Hepatocyte (in vitro differentiated cells): Measurements from ENCODE around the gene C3orf20. TPM values are rescaled to one million over a fixed set of nuclear protein-coding genes. Genes with fewer than 3 reads are reported as not detected.

Experiments
- DNase-seq: peaks from one replicate; pipeline ENCODE4 v3.0.0-alpha.2; 2016; ENCODE audit warnings: low spot score
- H2AFZ ChIP-seq: fragments of 200-600 bp; sonication (generic); 2 replicates; pipeline ENCODE4 v1.6.0; 2016; ENCODE audit warnings: antibody characterized with exemption, mild to moderate bottlenecking
- H3K27ac ChIP-seq: fragments of 200-600 bp; sonication (generic); 2 replicates; pipeline ENCODE4 v1.5.1; 2016; ENCODE audit warnings: mild to moderate bottlenecking
- H3K27me3 ChIP-seq: fragments of 200-600 bp; sonication (generic); 2 replicates; pipeline ENCODE4 v1.6.1; 2016
- H3K36me3 ChIP-seq: fragments of 200-600 bp; sonication (generic); replicated peaks from 2 replicates; pipeline ENCODE4 v1.5.1; 2016; ENCODE audit warnings: low read depth; ENCODE audit not compliant: insufficient read depth
- H3K4me1 ChIP-seq: fragments of 200-600 bp; sonication (generic); 2 replicates; pipeline ENCODE4 v1.5.1; 2016; ENCODE audit warnings: mild to moderate bottlenecking, moderate library complexity; ENCODE audit not compliant: insufficient read depth
- H3K4me2 ChIP-seq: fragments of 200-600 bp; sonication (generic); 2 replicates; pipeline ENCODE4 v1.6.0; 2016
- H3K4me3 ChIP-seq: fragments of 200-600 bp; sonication (generic); 2 replicates; pipeline ENCODE4 v1.5.1; 2016; ENCODE audit warnings: mild to moderate bottlenecking
- H3K79me2 ChIP-seq: fragments of 200-600 bp; sonication (generic); 2 replicates; pipeline ENCODE4 v1.6.0; 2017; ENCODE audit warnings: mild to moderate bottlenecking
- H3K9me2 ChIP-seq: fragments of 200-600 bp; sonication (generic); replicated peaks from 2 replicates; pipeline ENCODE4 v1.6.0; 2017; ENCODE audit warnings: mild to moderate bottlenecking; ENCODE audit not compliant: insufficient read depth
- H3K9me3 ChIP-seq: fragments of 200-600 bp; sonication (generic); 2 replicates; pipeline ENCODE4 v1.5.1; 2016; ENCODE audit warnings: low read depth, mild to moderate bottlenecking
- H4K20me1 ChIP-seq: fragments of 200-600 bp; sonication (generic); 2 replicates; pipeline ENCODE4 v1.6.0; 2016; ENCODE audit warnings: mild to moderate bottlenecking; ENCODE audit not compliant: insufficient read depth, poor library complexity, severe bottlenecking
- CTCF ChIP-seq: fragments of 200-600 bp; sonication (generic); IDR thresholded peaks from 2 replicates; pipeline ENCODE4 v1.5.1; 2016; ENCODE audit warnings: antibody characterized with exemption, mild to moderate bottlenecking; ENCODE audit not compliant: poor library complexity
- EZH2 ChIP-seq: fragments of 200-600 bp; sonication (generic); IDR thresholded peaks from 2 replicates; pipeline ENCODE4 v1.6.1; 2016; ENCODE audit warnings: antibody characterized with exemption, mild to moderate bottlenecking, borderline replicate concordance
- EZH2phosphoT487 ChIP-seq: fragments of 200-600 bp; sonication (generic); IDR thresholded peaks from one replicate; pipeline ENCODE4 v1.6.1; 2018; ENCODE audit warnings: antibody characterized with exemption, mild to moderate bottlenecking, low read depth, moderate library complexity; ENCODE audit not compliant: unreplicated experiment, severe bottlenecking
- WGBS: methylation state at CpG from one replicate; pipeline ENCODE4 v1.1.6; 2016; ENCODE audit warnings: low lambda C conversion rate; ENCODE audit errors: missing lambda C conversion rate; 5-methylcytosine and 5-hydroxymethylcytosine counted together
- polyA plus RNA-seq: library from polyadenylated mRNA; unstranded; fragments of >200 nt; fragmentation: Nextera tagmentation; extraction: Ambion mirVana; gene quantifications from 2 replicates; pipeline ENCODE4 v1.2.1, GENCODE V29; 2016
- total RNA-seq: library from RNA; depleted of rRNA; stranded (reverse); fragments of >200 nt; gene quantifications from 2 replicates; pipeline ENCODE4 v1.2.3, GENCODE V29; 2014

C3orf20 gene
- total and polyA plus RNA-seq, 2 experiments from 2014 or later = 0.07 TPM; not detected in 1

- WGBS = 88% methylated on average over 4 of the region's 4 CpGs
- H3K36me3 ChIP-seq = no peaks in the 10 kb centered on the region
Measured at GRCh38 chr3:14691239-14691638, 16.3 kb downstream of the C3orf20 start.

GRCh38 chr3:14691719-14692118 lies 16.8 kb downstream of the C3orf20 start:
- TF ChIP-seq EZH2phosphoT487 (no peak), CTCF (no peak), EZH2 (no peak)
- Histone ChIP-seq H3K4me3 (no peak overlapping the region), H3K79me2 (no peaks in the 10 kb centered on the region), H3K9me3 (no peaks in the 10 kb centered on the region), H4K20me1 (no peaks in the 10 kb centered on the region), H3K4me1 (no peaks in the 10 kb centered on the region), H3K9me2 (no peaks in the 10 kb centered on the region), H3K27ac (no peak overlapping the region), H3K27me3 (peaks cover 8% of the 10 kb centered on the region), H3K4me2 (no peak overlapping the region), H2AFZ (no peak overlapping the region), H3K36me3 (no peaks in the 10 kb centered on the region)
- no peak for DNase-seq
- WGBS = 88% methylated on average over 1 of the region's 1 CpG

More at GRCh38 chr3:14691239-14691638, 16.3 kb downstream of the C3orf20 start:
- no peak for DNase-seq
- no peak overlapping the region for H3K27ac ChIP-seq
- H3K79me2 ChIP-seq = no peaks in the 10 kb centered on the region
- TF ChIP-seq EZH2 (no peak), CTCF (no peak), EZH2phosphoT487 (no peak)
- H3K9me2 ChIP-seq = no peaks in the 10 kb centered on the region
- H3K27me3 ChIP-seq = peaks cover 8% of the 10 kb centered on the region
- no peaks in the 10 kb centered on the region for H3K4me1 ChIP-seq
- no peak overlapping the region for H2AFZ ChIP-seq
- H4K20me1 ChIP-seq = no peaks in the 10 kb centered on the region
- no peaks in the 10 kb centered on the region for H3K9me3 ChIP-seq
- no peak overlapping the region for H3K4me2 ChIP-seq
- no peak overlapping the region for H3K4me3 ChIP-seq

- no peak overlapping the region for H2AFZ ChIP-seq
- H3K4me1 ChIP-seq = no peaks in the 10 kb centered on the region
- no peak overlapping the region for H3K4me2 ChIP-seq
- H3K36me3 ChIP-seq = no peaks in the 10 kb centered on the region
- H3K4me3 ChIP-seq = no peak overlapping the region
- TF ChIP-seq CTCF (no peak), EZH2 (no peak), EZH2phosphoT487 (no peak)
- H3K79me2 ChIP-seq = no peaks in the 10 kb centered on the region
- H4K20me1 ChIP-seq = no peaks in the 10 kb centered on the region
- 62% methylated on average over 1 of the region's 1 CpG for WGBS
- no peak for DNase-seq
- H3K9me3 ChIP-seq = no peaks in the 10 kb centered on the region
- H3K27ac ChIP-seq = no peak overlapping the region
- H3K27me3 ChIP-seq = no peaks in the 10 kb centered on the region
- H3K9me2 ChIP-seq = no peaks in the 10 kb centered on the region
Measured at GRCh38 chr3:14698601-14699244, 23.8 kb downstream of the C3orf20 start.
